GM12878 (cell line): ENCODE measurements around the gene LTBP3. TPM values are rescaled to one million over a fixed set of nuclear protein-coding genes. Genes with fewer than 3 reads are reported as not detected.
"Not testable (repeated sequence)": the region's sequence is repeated elsewhere in the genome, so short reads cannot be mapped to it uniquely, and the experiment has no call there.

Experiments used
- ATAC-seq: fragments of 200-7000 bp; cut with Tn5 transposase; 3 replicates; pipeline ENCODE4 v1.9.1; 2020; ENCODE audit warnings: mild to moderate bottlenecking, moderate library complexity
- BruUV-seq: library from RNA; stranded (reverse); fragments of 400-500 nt; replicated peaks from 2 replicates; lab custom pipeline; 2021; lab: Mats Ljungman, UMichigan
- CTCF ChIA-PET: fragments of 300-600 bp; sonication (Branson Sonifier 250); formaldehyde crosslinking; extraction: SDS; loops from one replicate; lab custom pipeline; 2021; ENCODE audit warnings: inconsistent platforms; lab: Yijun Ruan, JAX
- POLR2A ChIA-PET: fragments of 350-600 bp; formaldehyde crosslinking; extraction: SDS; loops from one replicate; lab custom pipeline; 2021; ENCODE audit warnings: inconsistent platforms; lab: Charles Lee
- RAD21 ChIA-PET: fragments of 300-600 bp; sonication (Branson Sonifier 250); formaldehyde crosslinking; loops from one replicate; lab custom pipeline; 2023; ENCODE audit warnings: antibody characterized with exemption; ENCODE audit not compliant: unreplicated experiment; lab: Charles Lee
- SMC1A ChIA-PET: fragments of 300-600 bp; sonication (Branson Sonifier 250); formaldehyde crosslinking; loops from one replicate; lab custom pipeline; 2023; ENCODE audit not compliant: unreplicated experiment, uncharacterized antibody; lab: Charles Lee
- DNase-seq: peaks from one replicate; pipeline ENCODE4 v3.0.0-alpha.2; 2011; ENCODE audit warnings: low read depth, low spot score
- FAIRE-seq: peaks from 3 replicates; lab custom pipeline; 2011; peaks lifted over from hg19 to GRCh38; lab: Jason Lieb, UNC
- H2AFZ ChIP-seq: 2 replicates; pipeline ENCODE4 v1.6.0; 2011; ENCODE audit warnings: low read depth, low read length, control low read depth; ENCODE audit not compliant: control insufficient read depth
- H3K27ac ChIP-seq: 2 replicates; pipeline ENCODE4 v1.5.1; 2011; ENCODE audit warnings: control low read depth; ENCODE audit not compliant: control insufficient read depth, insufficient read depth
- H3K27me3 ChIP-seq, 2 experiments: replicated peaks in 1 of 2; 2 replicates each; pipeline versions ENCODE4 v1.6.0 to v1.6.1; 2011; ENCODE audit warnings: low read length in 1 of 2; ENCODE audit not compliant: control insufficient read depth in 2 of 2, insufficient read depth in 2 of 2
- H3K36me3 ChIP-seq, 2 experiments: 2 replicates each; pipeline ENCODE4 v1.5.1; 2011; ENCODE audit warnings: low read length in 1 of 2; ENCODE audit not compliant: control insufficient read depth in 2 of 2, insufficient read depth in 2 of 2
- H3K4me1 ChIP-seq: 2 replicates; pipeline ENCODE4 v1.6.1; 2011; ENCODE audit warnings: mild to moderate bottlenecking, low read length, moderate library complexity, mixed read lengths; ENCODE audit not compliant: control insufficient read depth, insufficient read depth
- H3K4me2 ChIP-seq: 2 replicates; pipeline ENCODE4 v1.6.0; 2011; ENCODE audit warnings: control low read depth; ENCODE audit not compliant: control insufficient read depth, insufficient read depth
- H3K4me3 ChIP-seq: fragments of 200-600 bp; sonication (generic); 2 replicates; pipeline ENCODE4 v1.5.1; 2016
- H3K79me2 ChIP-seq: 2 replicates; pipeline ENCODE4 v1.6.0; 2011; ENCODE audit warnings: low read length; ENCODE audit not compliant: control insufficient read depth, insufficient read depth
- H3K9ac ChIP-seq: 2 replicates; pipeline ENCODE4 v1.8.0; 2011; ENCODE audit warnings: low read length, control low read depth, mixed read lengths; ENCODE audit not compliant: control insufficient read depth, insufficient read depth
- H3K9me3 ChIP-seq: replicated peaks from 3 replicates; pipeline ENCODE4 v1.5.1; 2011; ENCODE audit warnings: mild to moderate bottlenecking, low read length; ENCODE audit not compliant: control insufficient read depth, insufficient read depth
- H4K20me1 ChIP-seq: 2 replicates; pipeline ENCODE4 v1.6.0; 2011; ENCODE audit not compliant: control insufficient read depth, insufficient read depth
- ZNF592 ChIP-seq: fragments of 450-650 bp; IDR thresholded peaks from 2 replicates; pipeline ENCODE4 v1.6.1; 2017; ENCODE audit warnings: mild to moderate bottlenecking, moderate library complexity
- WGBS: methylation state at CpG from one replicate; pipeline ENCODE4 v1.1.6; 2016; ENCODE audit warnings: low lambda C conversion rate; ENCODE audit not compliant: insufficient replicate concordance, insufficient coverage; ENCODE audit errors: missing lambda C conversion rate; 5-methylcytosine and 5-hydroxymethylcytosine counted together
- in situ Hi-C: fragments of 300-500 bp; cut with MboI; formaldehyde crosslinking; loops from 9 replicates; pipeline ENCODE4 v1.14.3; 2018; ENCODE audit warnings: mixed read lengths
- intact Hi-C: fragments of 100-400 bp; cut with micrococcal nuclease; formaldehyde crosslinking; loops from one replicate; pipeline ENCODE4 v1.14.2; 2022; ENCODE audit not compliant: unreplicated experiment
- polyA plus RNA-seq, 11 experiments: library from polyadenylated mRNA; depleted of rRNA in 4 of 11; unstranded in 6 of 11; stranded (reverse) in 5 of 11; fragments of >200 nt; fragmentation: Nextera tagmentation in 4 of 11; fragmentation: Illumina TruSeq in 1 of 11; extraction: Ambion mirVana in 4 of 11; extraction: Trizol in 1 of 11; gene quantifications; 1 replicate in 1 of 11; 2 replicates in 10 of 11; pipeline versions ENCODE4 v1.2.1 to v1.2.3, GENCODE V29; 2011 to 2016; ENCODE audit warnings: inconsistent platforms in 2 of 11, missing spikeins in 2 of 11, low read depth in 1 of 11
- total RNA-seq, 4 experiments: library from RNA; depleted of rRNA in 3 of 4; stranded (reverse); fragments of >200 nt in 3 of 4; fragmentation: Illumina TruSeq in 1 of 4; extraction: Trizol in 1 of 4; gene quantifications; 2 replicates each; pipeline versions ENCODE4 v1.2.1 to v1.2.3, GENCODE V29; 2013 to 2021

The LTBP3 gene
- total and polyA plus RNA-seq, 10 of the 15 experiments (the other 5 are each of a cell fraction or from before 2014, with no cell fraction given) = 2.2 to 12.2 (median 6.2) TPM; not detected in 2

GRCh38 chr11:65516135-65516968, 41.8 kb downstream of the LTBP3 start (continued):
- no peak for TF ChIP-seq ZNF592

GRCh38 chr11:65512311-65512710, 45.8 kb downstream of the LTBP3 start:
- POLR2A ChIA-PET = interaction anchor here (1.3 to 1.9 kb wide), 2 partner anchors 94 to 96 kb away, joined by 3 to 7 read pairs; no protein-coding TSS in a partner anchor
- in situ Hi-C loops (loop anchor here (5.0 kb wide), 1 partner anchor 145 kb away; no protein-coding TSS in a partner anchor), intact Hi-C loops (loop anchor here (5.0 kb wide), 1 partner anchor 195 kb away; no protein-coding TSS in a partner anchor)
- SMC1A ChIA-PET = interaction anchor here (8.7 to 19.3 kb wide), 3 partner anchors 19 to 94 kb away, joined by 131 to 481 read pairs (median 146); partner anchors contain the start of gene MALAT1
- CTCF ChIA-PET = interaction anchor here (0.8 to 27.9 kb wide), 11 partner anchors 14 to 237 kb away, joined by 3 to 728 read pairs (median 4); partner anchors contain the start of gene NEAT1
- H3K4me1 ChIP-seq, H3K27me3 ChIP-seq, H2AFZ ChIP-seq, H3K9ac ChIP-seq, DNase-seq, H3K36me3 ChIP-seq, FAIRE-seq, H3K4me3 ChIP-seq, H3K27ac ChIP-seq, ATAC-seq, H3K9me3 ChIP-seq, H4K20me1 ChIP-seq, BruUV-seq, H3K4me2 ChIP-seq, H3K79me2 ChIP-seq: not testable (repeated sequence)
- WGBS = 96% methylated on average over 3 of the region's 3 CpGs
- RAD21 ChIA-PET = interaction anchor here (1.1 to 11.3 kb wide), 3 partner anchors 43 to 237 kb away, joined by 5 to 179 read pairs (median 171); partner anchors contain the start of gene NEAT1
